HEK293T (cell line): ENCODE measurements around the gene OGA.

Experiments used
- ARNT ChIP-seq: fragments of 450-650 bp; IDR thresholded peaks from 2 replicates; pipeline ENCODE4 v1.6.1; 2017; ENCODE audit warnings: mild to moderate bottlenecking
- BHLHE40 ChIP-seq: fragments of 450-650 bp; IDR thresholded peaks from 2 replicates; pipeline ENCODE4 v1.6.1; 2016; ENCODE audit warnings: mild to moderate bottlenecking, moderate library complexity, borderline replicate concordance
- CTBP1 ChIP-seq: fragments of 450-650 bp; IDR thresholded peaks from 2 replicates; pipeline ENCODE4 v1.6.1; 2016; ENCODE audit warnings: borderline replicate concordance
- ELF4 ChIP-seq: fragments of 450-650 bp; IDR thresholded peaks from 2 replicates; pipeline ENCODE4 v1.6.1; 2017; ENCODE audit warnings: antibody characterized with exemption
- FOXA1 ChIP-seq: fragments of 450-650 bp; IDR thresholded peaks from 2 replicates; pipeline ENCODE4 v1.6.1; 2016; ENCODE audit warnings: mild to moderate bottlenecking
- FOXK2 ChIP-seq: fragments of 450-650 bp; IDR thresholded peaks from 2 replicates; pipeline ENCODE4 v1.6.1; 2016; ENCODE audit warnings: mild to moderate bottlenecking
- FOXM1 ChIP-seq: fragments of 450-650 bp; IDR thresholded peaks from 2 replicates; pipeline ENCODE4 v1.6.1; 2017; ENCODE audit warnings: mild to moderate bottlenecking, borderline replicate concordance
- NFRKB ChIP-seq: fragments of 450-650 bp; IDR thresholded peaks from 2 replicates; pipeline ENCODE4 v1.6.1; 2016; ENCODE audit warnings: mild to moderate bottlenecking, moderate library complexity
- TARDBP ChIP-seq: fragments of 450-650 bp; IDR thresholded peaks from 2 replicates; pipeline ENCODE4 v1.6.1; 2016

GRCh38 chr10:101841826-101842225, 23.6 kb upstream of the OGA start:
- TF ChIP-seq BHLHE40 (no peak), FOXM1 (no peak), ELF4 (no peak), TARDBP (no peak), FOXA1 (no peak), FOXK2 (no peak), ARNT (no peak), NFRKB (no peak), CTBP1 (no peak)
